Measurements from ENCODE around the gene MPPED2. TPM values are rescaled to one million over a fixed set of nuclear protein-coding genes. Genes with fewer than 3 reads are reported as not detected.

MPPED2 gene
- total and polyA plus RNA-seq, 5 experiments from 2014 or later = 1.4 to 4.9 (median 3.3) TPM; not detected in 2

DNA sequence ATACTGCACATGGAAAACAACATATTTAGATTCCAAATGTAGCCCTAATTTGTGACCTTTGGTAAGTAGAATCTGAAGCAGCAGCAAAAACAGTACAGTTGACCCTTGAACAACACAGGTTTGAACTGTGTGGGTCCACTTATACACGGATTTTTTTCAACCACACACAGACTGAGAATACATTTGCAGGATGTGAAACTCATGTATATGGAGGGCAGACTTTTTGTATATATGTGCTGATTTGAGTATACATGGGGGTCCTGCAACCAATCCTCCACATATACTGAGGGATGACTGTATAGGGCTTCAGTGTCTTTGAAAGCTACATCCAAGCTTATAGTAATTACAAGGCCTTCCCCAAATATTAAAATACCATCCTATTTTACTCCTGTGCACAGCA, 120.5 kb downstream of the MPPED2 start:
- POLR2A ChIA-PET = no interaction called here
- H3K27ac Mint-ChIP-seq = no peak overlapping the region
- no peak for ATAC-seq
- H3K9me3 Mint-ChIP-seq = no peaks in the 10 kb centered on the region
- no peak overlapping the region for H3K4me3 Mint-ChIP-seq
- H3K4me1 Mint-ChIP-seq = peaks cover 0 to 2% (median under 1%) of the 10 kb centered on the region in 4 donors
- no peaks in the 10 kb centered on the region for H3K36me3 Mint-ChIP-seq
- H3K27me3 Mint-ChIP-seq = peaks cover 0 to 7% (median 0%) of the 10 kb centered on the region in 5 donors
- DNase-seq = no peak

GRCh38 chr11:30465192-30465591, 121.0 kb downstream of the MPPED2 start:
- Mint-ChIP-seq H3K27ac (no peak overlapping the region), H3K4me3 (no peak overlapping the region), H3K9me3 (no peaks in the 10 kb centered on the region), H3K27me3 (peaks cover 0 to 9% (median 0%) of the 10 kb centered on the region in 5 donors), H3K4me1 (peaks cover 0 to 2% (median under 1%) of the 10 kb centered on the region in 4 donors), H3K36me3 (no peaks in the 10 kb centered on the region)
- POLR2A ChIA-PET = no interaction called here
- DNase-seq = no peak
- ATAC-seq = no peak

DNA sequence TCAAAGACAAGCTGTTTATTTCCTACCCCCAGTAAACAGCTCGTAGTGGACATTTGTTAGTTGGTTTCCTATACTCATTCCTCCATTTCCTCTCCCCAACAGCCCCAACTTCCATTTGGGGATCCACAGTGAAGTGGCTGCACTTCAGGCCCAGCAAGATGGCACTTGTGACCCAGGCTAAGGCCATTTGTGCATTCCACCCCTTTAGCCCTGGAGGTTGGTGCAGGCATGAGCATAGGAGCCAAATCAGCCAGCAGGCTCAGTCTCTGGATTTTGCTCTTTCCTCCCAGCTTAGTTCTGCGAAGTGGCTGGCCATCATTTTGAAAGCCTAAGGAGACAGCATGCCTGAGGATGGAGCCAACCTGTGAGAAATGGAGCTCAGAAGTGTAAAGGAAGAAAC, 122.9 kb downstream of the MPPED2 start:
- Mint-ChIP-seq H3K36me3 (no peaks in the 10 kb centered on the region), H3K27me3 (peaks cover 0 to 9% (median 0%) of the 10 kb centered on the region in 5 donors), H3K9me3 (no peaks in the 10 kb centered on the region), H3K4me3 (no peak overlapping the region), H3K4me1 (peaks cover 0 to 9% (median 5%) of the 10 kb centered on the region in 4 donors), H3K27ac (no peak overlapping the region)
- POLR2A ChIA-PET = no interaction called here
- DNase-seq (no peak), ATAC-seq (no peak)

- Mint-ChIP-seq H3K9me3 (peaks cover 0 to 4% (median 0%) of the 10 kb centered on the region in 9 donors), H3K27ac (no peak overlapping the region), H3K27me3 (peaks cover 0 to 9% (median 0%) of the 10 kb centered on the region in 5 donors), H3K4me1 (peaks cover 0 to 9% (median 5%) of the 10 kb centered on the region in 4 donors), H3K36me3 (no peaks in the 10 kb centered on the region), H3K4me3 (no peak overlapping the region)
- ATAC-seq = no peak
- no peak for DNase-seq
- POLR2A ChIA-PET = no interaction called here
Observed at GRCh38 chr11:30462421-30462820, 123.7 kb downstream of the MPPED2 start.

DNA sequence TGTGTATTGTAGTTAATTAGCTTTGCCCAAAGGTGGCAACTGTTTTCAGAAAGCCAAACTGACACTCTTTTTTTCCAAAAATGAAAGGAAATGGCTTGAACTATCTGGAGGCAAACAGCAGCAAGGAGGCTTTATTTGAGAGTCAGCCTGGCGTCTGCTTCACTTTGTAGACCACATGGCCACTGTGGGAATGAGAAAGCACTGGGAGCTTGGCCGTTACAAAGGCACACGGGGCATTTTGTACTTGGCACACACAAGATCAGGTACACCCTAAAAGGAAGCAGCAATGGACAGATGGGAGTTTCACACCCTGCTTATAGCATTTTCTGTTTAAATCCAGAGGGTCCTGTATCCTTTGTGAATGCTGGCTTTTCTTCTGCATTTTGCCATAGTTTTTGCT, 126.3 kb downstream of the MPPED2 start:
- POLR2A ChIA-PET = no interaction called here
- DNase-seq = no peak
- ATAC-seq = no peak
- Mint-ChIP-seq H3K27ac (peak overlapping the region in 1 of 10 donors; percentile 37), H3K4me1 (peaks cover 0 to 9% (median 5%) of the 10 kb centered on the region in 4 donors), H3K4me3 (no peak overlapping the region), H3K9me3 (peaks cover 0 to 4% (median 0%) of the 10 kb centered on the region in 9 donors), H3K36me3 (no peaks in the 10 kb centered on the region), H3K27me3 (peaks cover 0 to 16% (median 0%) of the 10 kb centered on the region in 5 donors)

DNA sequence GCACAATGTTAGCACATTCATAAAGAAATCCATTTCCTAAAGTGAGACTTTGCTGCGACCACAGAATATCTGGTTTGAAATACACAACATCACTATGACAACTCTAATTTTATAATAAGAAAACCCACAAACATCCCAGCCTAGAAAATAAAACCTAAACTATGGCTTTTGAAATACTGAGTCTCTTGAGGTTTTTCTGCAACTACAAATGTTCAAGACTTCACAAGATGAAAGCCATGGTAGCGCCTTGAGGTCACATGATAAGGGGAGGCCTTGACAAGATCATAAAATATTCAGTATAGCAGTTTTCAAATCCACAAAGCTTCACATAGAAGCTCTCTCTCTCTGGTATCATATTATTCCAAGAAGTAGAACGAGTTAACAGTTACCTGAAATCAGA, 126.8 kb downstream of the MPPED2 start:
- peaks cover 0 to 9% (median 5%) of the 10 kb centered on the region in 4 donors for H3K4me1 Mint-ChIP-seq
- no peak for DNase-seq
- H3K27me3 Mint-ChIP-seq = peaks cover 0 to 16% (median 0%) of the 10 kb centered on the region in 5 donors
- no peaks in the 10 kb centered on the region for H3K36me3 Mint-ChIP-seq
- no peak overlapping the region for H3K4me3 Mint-ChIP-seq
- POLR2A ChIA-PET = no interaction called here
- H3K27ac Mint-ChIP-seq = peak overlapping the region in 1 of 10 donors; percentile 37
- no peak for ATAC-seq
- H3K9me3 Mint-ChIP-seq = peaks cover 0 to 4% (median 0%) of the 10 kb centered on the region in 9 donors

DNA sequence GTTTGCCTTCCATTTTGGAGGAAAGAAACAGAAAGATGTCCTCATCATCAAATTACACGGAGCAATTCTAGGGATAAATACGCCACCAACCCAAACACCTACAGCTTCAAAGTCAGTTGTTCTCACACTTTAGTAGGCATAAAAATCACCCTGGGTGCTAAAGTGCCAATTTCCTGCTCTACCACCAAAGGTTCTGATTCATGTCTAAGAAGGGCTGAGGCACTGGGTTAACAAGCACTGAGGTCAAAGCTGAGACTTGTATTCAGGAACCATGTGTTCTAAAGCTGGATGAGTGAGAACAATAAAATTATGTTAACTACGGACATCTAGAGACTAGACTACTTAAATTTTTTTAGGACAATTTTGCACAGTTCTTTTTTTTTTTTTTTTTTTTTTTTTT, 127.6 kb downstream of the MPPED2 start:
- ATAC-seq = no peak
- no peak overlapping the region for H3K27ac Mint-ChIP-seq
- DNase-seq = no peak
- peaks cover 0 to 16% (median 0%) of the 10 kb centered on the region in 5 donors for H3K27me3 Mint-ChIP-seq
- no peaks in the 10 kb centered on the region for H3K36me3 Mint-ChIP-seq
- no peak overlapping the region for H3K4me3 Mint-ChIP-seq
- POLR2A ChIA-PET = no interaction called here
- H3K9me3 Mint-ChIP-seq = peaks cover 0 to 4% (median 0%) of the 10 kb centered on the region in 9 donors
- peaks cover 0 to 9% (median 5%) of the 10 kb centered on the region in 4 donors for H3K4me1 Mint-ChIP-seq

DNA sequence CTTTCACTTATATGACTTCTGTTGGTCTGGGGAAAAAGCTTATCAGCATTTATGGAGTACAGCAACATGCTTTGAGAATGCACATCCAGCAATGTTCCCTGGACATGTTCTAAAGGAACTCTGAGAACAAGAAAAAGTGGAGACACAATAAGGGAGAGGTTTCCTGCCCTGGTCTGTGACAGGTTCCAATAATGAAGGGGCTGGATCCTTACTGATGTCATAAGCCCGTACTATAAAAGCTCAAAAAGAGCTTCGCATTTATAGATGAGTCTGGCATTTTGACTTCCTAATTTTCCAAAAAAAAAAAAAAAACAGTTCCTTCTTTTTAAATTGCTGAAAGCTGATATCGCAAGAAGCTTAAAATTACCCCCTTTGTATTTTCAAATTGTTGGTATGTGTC, 129.1 kb downstream of the MPPED2 start:
- H3K9me3 Mint-ChIP-seq = peaks cover 0 to 4% (median 0%) of the 10 kb centered on the region in 9 donors
- no peak for DNase-seq
- POLR2A ChIA-PET = no interaction called here
- no peak overlapping the region for H3K27ac Mint-ChIP-seq
- H3K36me3 Mint-ChIP-seq = no peaks in the 10 kb centered on the region
- H3K4me1 Mint-ChIP-seq = peaks cover 0 to 9% (median 4%) of the 10 kb centered on the region in 4 donors
- H3K27me3 Mint-ChIP-seq = peaks cover 0 to 22% (median 0%) of the 10 kb centered on the region in 5 donors
- no peak for ATAC-seq
- H3K4me3 Mint-ChIP-seq = no peak overlapping the region

DNA sequence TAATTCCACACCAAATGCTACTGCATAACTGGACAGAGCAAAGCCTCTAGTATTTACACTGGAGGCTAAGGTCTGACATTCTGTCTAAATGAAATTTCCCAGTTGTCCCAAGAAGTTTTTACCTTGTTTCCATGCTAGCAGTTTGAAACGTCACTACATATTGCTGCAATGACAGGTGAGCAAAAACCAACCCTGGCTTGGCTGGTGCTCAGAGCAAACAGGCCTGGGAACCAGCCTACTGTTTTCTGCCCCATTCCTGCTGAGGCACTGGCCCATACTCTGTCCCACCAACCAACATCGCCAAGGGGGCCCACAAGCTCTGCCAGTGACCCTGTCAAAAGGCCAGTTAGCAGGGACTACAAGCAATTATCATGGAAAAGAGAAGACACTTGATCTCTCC, 131.1 kb downstream of the MPPED2 start:
- Mint-ChIP-seq H3K9me3 (peaks cover 0 to 4% (median 0%) of the 10 kb centered on the region in 9 donors), H3K4me3 (no peak overlapping the region), H3K4me1 (peaks cover 0 to 9% (median 3%) of the 10 kb centered on the region in 4 donors), H3K36me3 (no peaks in the 10 kb centered on the region), H3K27ac (no peak overlapping the region), H3K27me3 (peaks cover 0 to 17% (median 0%) of the 10 kb centered on the region in 5 donors)
- ATAC-seq = no peak
- no peak for DNase-seq
- POLR2A ChIA-PET = no interaction called here

DNA sequence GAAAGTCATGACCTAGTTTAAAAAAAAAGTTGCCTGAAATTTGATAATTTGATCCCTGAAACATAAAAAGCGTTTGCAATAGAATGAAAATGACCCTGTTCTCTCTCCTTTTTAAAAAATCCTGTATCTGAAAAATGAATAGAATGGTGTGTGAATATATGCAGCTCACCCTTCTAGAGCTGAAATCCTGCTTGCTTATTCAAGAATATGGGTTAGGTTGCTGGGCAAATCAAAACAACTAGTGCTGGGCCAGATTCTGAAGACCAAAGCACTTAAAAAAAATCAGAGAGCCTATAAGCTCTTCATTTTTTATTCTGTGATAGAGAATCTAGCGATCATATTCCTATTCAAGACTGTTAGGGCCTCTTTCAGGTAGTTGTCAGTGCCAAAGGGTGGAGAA, 131.6 kb downstream of the MPPED2 start:
- no peak overlapping the region for H3K4me3 Mint-ChIP-seq
- no peaks in the 10 kb centered on the region for H3K36me3 Mint-ChIP-seq
- peaks cover 0 to 4% (median 0%) of the 10 kb centered on the region in 9 donors for H3K9me3 Mint-ChIP-seq
- POLR2A ChIA-PET = no interaction called here
- peaks cover 0 to 17% (median 0%) of the 10 kb centered on the region in 5 donors for H3K27me3 Mint-ChIP-seq
- DNase-seq = no peak
- ATAC-seq = no peak
- no peak overlapping the region for H3K27ac Mint-ChIP-seq
- H3K4me1 Mint-ChIP-seq = peaks cover 0 to 6% (median 2%) of the 10 kb centered on the region in 4 donors

GRCh38 chr11:30454111-30454510, 132.0 kb downstream of the MPPED2 start:
- Mint-ChIP-seq H3K27me3 (peaks cover 0 to 20% (median 2%) of the 10 kb centered on the region in 5 donors), H3K27ac (no peak overlapping the region), H3K9me3 (peaks cover 0 to 4% (median 0%) of the 10 kb centered on the region in 9 donors), H3K4me1 (peaks cover 0 to 2% (median 0%) of the 10 kb centered on the region in 4 donors), H3K4me3 (no peak overlapping the region), H3K36me3 (no peaks in the 10 kb centered on the region)
- POLR2A ChIA-PET = no interaction called here
- ATAC-seq = no peak
- DNase-seq = no peak

DNA sequence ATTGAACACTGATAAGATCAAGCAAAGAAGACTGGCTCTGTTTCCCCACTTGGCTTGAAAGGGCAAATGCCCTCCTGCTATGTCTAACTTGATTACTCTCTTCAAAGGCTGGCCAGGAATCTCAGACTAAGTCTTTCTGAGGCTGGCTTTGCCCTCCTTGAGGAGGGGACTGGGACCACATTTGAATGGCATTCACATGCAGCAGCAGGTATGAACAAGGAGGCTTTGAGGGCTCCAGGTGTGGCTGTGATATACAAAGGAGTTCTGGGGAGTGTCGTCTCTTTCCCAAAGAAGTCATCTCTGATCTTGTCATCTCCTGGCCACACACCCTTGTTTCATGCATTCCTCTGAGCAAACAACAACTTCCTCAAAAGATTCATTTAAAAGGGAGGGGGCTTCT, 132.4 kb downstream of the MPPED2 start:
- POLR2A ChIA-PET = no interaction called here
- no peak overlapping the region for H3K27ac Mint-ChIP-seq
- peaks cover 0 to 2% (median 0%) of the 10 kb centered on the region in 4 donors for H3K4me1 Mint-ChIP-seq
- no peak for ATAC-seq
- H3K27me3 Mint-ChIP-seq = peaks cover 0 to 25% (median 5%) of the 10 kb centered on the region in 5 donors
- no peak for DNase-seq
- no peak overlapping the region for H3K4me3 Mint-ChIP-seq
- peaks cover 0 to 4% (median 0%) of the 10 kb centered on the region in 9 donors for H3K9me3 Mint-ChIP-seq
- no peaks in the 10 kb centered on the region for H3K36me3 Mint-ChIP-seq

DNA sequence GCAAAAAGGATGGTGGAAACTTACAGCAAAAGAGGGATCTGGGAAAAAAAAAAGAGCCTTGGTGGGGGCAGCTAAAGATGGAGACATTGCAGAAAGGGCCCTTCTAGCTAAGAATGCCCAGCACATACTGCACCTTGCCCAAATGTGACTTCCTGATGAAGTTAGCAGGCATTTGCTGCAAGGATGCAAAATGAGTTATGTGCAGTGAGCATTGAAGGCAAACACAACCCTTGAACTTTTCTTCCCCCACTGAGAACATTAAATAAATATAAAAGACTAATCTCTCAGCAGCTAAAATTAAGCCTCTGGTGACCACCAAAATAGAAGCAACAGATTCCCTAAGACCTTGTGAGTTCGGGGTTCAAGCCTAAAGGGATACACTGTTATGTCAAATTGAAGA, 133.3 kb downstream of the MPPED2 start:
- Mint-ChIP-seq H3K4me1 (no peaks in the 10 kb centered on the region), H3K4me3 (no peak overlapping the region), H3K9me3 (peaks cover 0 to under 1% (median 0%) of the 10 kb centered on the region in 9 donors), H3K27me3 (peaks cover 0 to 27% (median 5%) of the 10 kb centered on the region in 5 donors), H3K27ac (no peak overlapping the region), H3K36me3 (no peaks in the 10 kb centered on the region)
- no peak for DNase-seq
- no peak for ATAC-seq
- POLR2A ChIA-PET = no interaction called here

GRCh38 chr11:30452114-30452513, 134.0 kb downstream of the MPPED2 start:
- no peaks in the 10 kb centered on the region for H3K9me3 Mint-ChIP-seq
- no peak overlapping the region for H3K4me3 Mint-ChIP-seq
- ATAC-seq (no peak), DNase-seq (no peak)
- no peaks in the 10 kb centered on the region for H3K36me3 Mint-ChIP-seq
- H3K27me3 Mint-ChIP-seq = peaks cover 0 to 27% (median 5%) of the 10 kb centered on the region in 5 donors
- POLR2A ChIA-PET = no interaction called here
- no peak overlapping the region for H3K27ac Mint-ChIP-seq
- no peaks in the 10 kb centered on the region for H3K4me1 Mint-ChIP-seq

All from naive thymus-derived CD8-positive, alpha-beta T cell (primary cell).